ENCODE measurements around the gene TUBA8.

TUBA8 gene

GRCh38 chr22:18114976-18115652 lies 4.5 kb downstream of the TUBA8 start:
- Histone ChIP-seq H3K27ac (peak overlapping the region in 1 of 2 donors; percentile 64), H3K4me3 (no peak overlapping the region)
- no peak for TF ChIP-seq CTCF (IDR thresholded peaks at IDR 0.05)
- DNase-seq (ENCODE audit: low spot score), result no peak

DNA sequence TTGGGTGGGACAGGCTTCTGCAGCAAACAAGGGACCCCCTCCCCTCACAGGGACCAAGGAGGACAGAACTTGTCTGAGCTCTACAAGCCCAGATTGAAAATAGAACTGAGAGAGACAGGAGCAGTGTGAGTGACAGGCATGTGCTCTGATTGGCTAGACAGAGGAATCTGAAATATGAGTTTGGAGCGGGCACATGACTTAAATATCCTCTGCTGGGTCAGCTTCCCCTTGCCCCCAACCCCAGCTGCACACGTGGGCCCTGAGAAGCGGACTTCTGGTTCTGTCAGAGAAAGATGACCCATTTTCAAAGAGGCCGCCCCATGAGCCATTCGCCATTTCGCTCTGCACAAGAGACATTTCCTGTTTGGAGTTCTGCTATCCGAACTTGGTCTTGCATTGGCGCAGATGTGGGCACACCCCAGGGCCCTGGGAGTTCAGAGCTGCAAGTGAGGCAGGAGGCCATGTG lies 5.3 kb downstream of the TUBA8 start:
- TF ChIP-seq CTCF (IDR thresholded peaks at IDR 0.05), result no peak
- Histone ChIP-seq H3K27ac (peak overlapping the region in 1 of 2 donors; percentile 64), H3K4me3 (no peak overlapping the region)
- DNase-seq (ENCODE audit: low spot score), result no peak

- no peak overlapping the region for H3K4me3 ChIP-seq
- TF ChIP-seq CTCF (IDR thresholded peaks at IDR 0.05), result no peak
- H3K27ac ChIP-seq, result peak overlapping the region in 1 of 2 donors; percentile 64
- DNase-seq (ENCODE audit: low spot score), result no peak
Measured at GRCh38 chr22:18116634-18117033, 6.0 kb downstream of the TUBA8 start.

DNA sequence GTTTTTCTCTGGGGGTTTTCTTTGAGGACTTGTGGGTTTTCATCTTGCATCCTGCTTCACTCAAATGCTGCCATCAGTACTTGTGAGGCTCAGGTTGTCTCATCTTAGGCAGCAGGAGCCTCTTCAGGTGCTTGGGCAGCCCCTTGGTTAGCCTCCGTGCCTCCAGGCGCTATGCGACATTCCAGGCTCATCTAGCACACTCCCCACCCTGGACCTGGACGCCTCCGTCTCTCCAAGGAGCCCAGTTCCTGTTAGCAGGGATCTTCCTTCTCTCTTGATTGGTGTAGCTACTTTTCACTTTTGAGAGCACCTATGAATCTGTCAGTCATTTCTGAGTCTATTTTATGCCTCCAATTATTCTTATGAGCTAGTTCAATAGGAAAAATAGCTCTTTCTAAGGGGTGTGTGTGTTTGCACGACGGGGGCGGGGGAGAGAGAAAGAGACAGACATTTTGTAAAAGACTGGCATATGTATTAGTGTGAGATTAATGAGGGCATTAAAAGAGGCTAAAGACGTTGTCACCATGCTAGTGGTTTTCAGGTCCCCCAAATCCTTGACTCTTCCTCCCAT lies 7.8 kb downstream of the TUBA8 start:
- H3K4me3 ChIP-seq, result no peak overlapping the region
- DNase-seq (ENCODE audit: low spot score), result no peak
- no peak for TF ChIP-seq CTCF (IDR thresholded peaks at IDR 0.05)
- H3K27ac ChIP-seq, result no peak overlapping the region

- H3K27ac ChIP-seq, result peak overlapping the region in 1 of 2 donors; percentile 50
- no peak overlapping the region for H3K4me3 ChIP-seq
- DNase-seq (ENCODE audit: low spot score), result no peak
- no peak for TF ChIP-seq CTCF (IDR thresholded peaks at IDR 0.05)
Measured at GRCh38 chr22:18119409-18120110, 9.0 kb downstream of the TUBA8 start.

DNA sequence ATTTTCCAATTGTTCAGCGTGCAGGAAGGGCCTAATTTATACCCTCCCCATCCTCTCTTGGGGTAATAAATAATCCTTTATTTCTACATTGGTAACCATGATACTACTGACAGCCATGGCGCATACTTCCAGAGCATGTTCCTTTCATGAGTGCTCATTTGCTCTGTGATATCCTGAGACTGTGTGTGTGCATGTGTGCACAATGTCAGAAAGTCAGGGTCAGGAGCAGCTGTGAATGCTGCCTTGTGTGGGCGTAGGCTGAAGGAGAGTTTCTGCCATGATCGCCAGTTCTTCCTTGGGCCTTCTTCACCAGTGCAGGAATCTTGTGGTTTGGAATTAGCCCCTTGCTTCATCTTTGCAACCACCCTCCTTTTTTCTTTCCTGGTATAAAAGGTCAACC lies 10.2 kb downstream of the TUBA8 start:
- no peak for DNase-seq (ENCODE audit: low spot score)
- no peak overlapping the region for H3K4me3 ChIP-seq
- no peak overlapping the region for H3K27ac ChIP-seq
- no peak for TF ChIP-seq CTCF (IDR thresholded peaks at IDR 0.05)

Data from coronary artery (tissue), 2 donors.